Measurements from ENCODE around the gene DESI2. TPM values are rescaled to one million over a fixed set of nuclear protein-coding genes. Genes with fewer than 3 reads are reported as not detected.

Gene DESI2
- total RNA-seq, 1 donor from 2014 or later = 49.2 TPM

- no peaks in the 10 kb centered on the region for H3K4me1 ChIP-seq (ENCODE audit: insufficient read depth, low read length)
- H3K36me3 Mint-ChIP-seq (ENCODE audit: low read depth, unreplicated experiment) = peaks cover 34% of the 10 kb centered on the region
- H3K27ac Mint-ChIP-seq (ENCODE audit: unreplicated experiment) = no peak overlapping the region
- no peak overlapping the region for H3K4me3 ChIP-seq (ENCODE audit: insufficient read depth, low read depth, low read length)
- peaks cover 3% of the 10 kb centered on the region for H3K9me3 Mint-ChIP-seq (ENCODE audit: unreplicated experiment)
- no peak overlapping the region for H2AFZ ChIP-seq (ENCODE audit: low read depth, low read length)
- no peaks in the 10 kb centered on the region for H3K9me3 ChIP-seq (ENCODE audit: insufficient read depth, low read depth, low read length)
- FAIRE-seq (no peak), DNase-seq (ENCODE audit: low read depth) (no peak)
- no peak overlapping the region for H3K27ac ChIP-seq (ENCODE audit: low read depth, low read length)
- H3K27me3 ChIP-seq (ENCODE audit: insufficient read depth, low read length) = no peaks in the 10 kb centered on the region
- H3K4me1 Mint-ChIP-seq (ENCODE audit: low read depth, unreplicated experiment) = no peaks in the 10 kb centered on the region
- no peaks in the 10 kb centered on the region for H3K79me2 ChIP-seq (ENCODE audit: insufficient read depth, low read length)
- H3K4me2 ChIP-seq (ENCODE audit: low read length) = no peak overlapping the region
- no peak overlapping the region for H3K9ac ChIP-seq (ENCODE audit: low read length)
- no peaks in the 10 kb centered on the region for H3K27me3 Mint-ChIP-seq (ENCODE audit: low read depth, unreplicated experiment)
- TF ChIP-seq CTCF (IDR thresholded peaks at IDR 0.05; ENCODE audit: insufficient read depth, low read depth, low read length) (no peak), EZH2 (IDR thresholded peaks at IDR 0.05; ENCODE audit: insufficient read depth, low read length) (no peak)
- peaks cover 22% of the 10 kb centered on the region for H3K36me3 ChIP-seq (ENCODE audit: insufficient read depth, low read length)
- no peak overlapping the region for H3K4me3 Mint-ChIP-seq (ENCODE audit: unreplicated experiment)
- H4K20me1 ChIP-seq (ENCODE audit: insufficient read depth, low read length) = no peaks in the 10 kb centered on the region
These were observed 51.2 kb downstream of the DESI2 start for GRCh38 chr1:244704107-244704506.

- Histone ChIP-seq H3K4me2 (ENCODE audit: low read length) (no peak overlapping the region), H4K20me1 (ENCODE audit: insufficient read depth, low read length) (no peaks in the 10 kb centered on the region), H2AFZ (ENCODE audit: low read depth, low read length) (no peak overlapping the region), H3K9ac (ENCODE audit: low read length) (no peak overlapping the region), H3K4me3 (ENCODE audit: insufficient read depth, low read depth, low read length) (no peak overlapping the region), H3K9me3 (ENCODE audit: insufficient read depth, low read depth, low read length) (no peaks in the 10 kb centered on the region), H3K27ac (ENCODE audit: low read depth, low read length) (no peak overlapping the region), H3K27me3 (ENCODE audit: insufficient read depth, low read length) (no peaks in the 10 kb centered on the region), H3K36me3 (ENCODE audit: insufficient read depth, low read length) (peaks cover 15% of the 10 kb centered on the region), H3K4me1 (ENCODE audit: insufficient read depth, low read length) (no peaks in the 10 kb centered on the region), H3K79me2 (ENCODE audit: insufficient read depth, low read length) (no peaks in the 10 kb centered on the region)
- no peaks in the 10 kb centered on the region for H3K4me1 Mint-ChIP-seq (ENCODE audit: low read depth, unreplicated experiment)
- peaks cover 23% of the 10 kb centered on the region for H3K36me3 Mint-ChIP-seq (ENCODE audit: low read depth, unreplicated experiment)
- H3K27me3 Mint-ChIP-seq (ENCODE audit: low read depth, unreplicated experiment) = no peaks in the 10 kb centered on the region
- H3K9me3 Mint-ChIP-seq (ENCODE audit: unreplicated experiment) = no peaks in the 10 kb centered on the region
- FAIRE-seq (no peak), DNase-seq (ENCODE audit: low read depth) (no peak)
- H3K4me3 Mint-ChIP-seq (ENCODE audit: unreplicated experiment) = no peak overlapping the region
- peak overlapping the region; percentile 7 for H3K27ac Mint-ChIP-seq (ENCODE audit: unreplicated experiment)
- TF ChIP-seq EZH2 (IDR thresholded peaks at IDR 0.05; ENCODE audit: insufficient read depth, low read length) (no peak), CTCF (IDR thresholded peaks at IDR 0.05; ENCODE audit: insufficient read depth, low read depth, low read length) (no peak)
These were observed 52.6 kb downstream of the DESI2 start for GRCh38 chr1:244705261-244706234.

- Histone ChIP-seq H2AFZ (ENCODE audit: low read depth, low read length) (no peak overlapping the region), H4K20me1 (ENCODE audit: insufficient read depth, low read length) (no peaks in the 10 kb centered on the region), H3K4me1 (ENCODE audit: insufficient read depth, low read length) (no peaks in the 10 kb centered on the region), H3K4me2 (ENCODE audit: low read length) (no peak overlapping the region), H3K27ac (ENCODE audit: low read depth, low read length) (no peak overlapping the region), H3K9ac (ENCODE audit: low read length) (no peak overlapping the region), H3K79me2 (ENCODE audit: insufficient read depth, low read length) (no peaks in the 10 kb centered on the region), H3K9me3 (ENCODE audit: insufficient read depth, low read depth, low read length) (no peaks in the 10 kb centered on the region), H3K36me3 (ENCODE audit: insufficient read depth, low read length) (peaks cover 6% of the 10 kb centered on the region), H3K4me3 (ENCODE audit: insufficient read depth, low read depth, low read length) (no peak overlapping the region), H3K27me3 (ENCODE audit: insufficient read depth, low read length) (no peaks in the 10 kb centered on the region)
- no peak for DNase-seq (ENCODE audit: low read depth)
- TF ChIP-seq EZH2 (IDR thresholded peaks at IDR 0.05; ENCODE audit: insufficient read depth, low read length) (no peak), CTCF (IDR thresholded peaks at IDR 0.05; ENCODE audit: insufficient read depth, low read depth, low read length) (no peak)
- Mint-ChIP-seq H3K27ac (ENCODE audit: unreplicated experiment) (no peak overlapping the region), H3K4me1 (ENCODE audit: low read depth, unreplicated experiment) (no peaks in the 10 kb centered on the region), H3K36me3 (ENCODE audit: low read depth, unreplicated experiment) (peaks cover 11% of the 10 kb centered on the region), H3K9me3 (ENCODE audit: unreplicated experiment) (no peaks in the 10 kb centered on the region), H3K27me3 (ENCODE audit: low read depth, unreplicated experiment) (no peaks in the 10 kb centered on the region), H3K4me3 (ENCODE audit: unreplicated experiment) (no peak overlapping the region)
- FAIRE-seq = no peak
These were observed 56.1 kb downstream of the DESI2 start for GRCh38 chr1:244709076-244709475.
